Nasal cavity respiratory epithelium epithelial cell of viscerocranial mucosa (primary cell): ENCODE results near the gene SHB. TPM values are rescaled to one million over a fixed set of nuclear protein-coding genes. Genes with fewer than 3 reads are reported as not detected.

Experiments used
- total RNA-seq: library from RNA; depleted of rRNA; stranded (reverse); fragments of >200 nt; gene quantifications from 2 replicates; pipeline ENCODE4 v1.2.3, GENCODE V29; 2014

SHB gene, protein sequence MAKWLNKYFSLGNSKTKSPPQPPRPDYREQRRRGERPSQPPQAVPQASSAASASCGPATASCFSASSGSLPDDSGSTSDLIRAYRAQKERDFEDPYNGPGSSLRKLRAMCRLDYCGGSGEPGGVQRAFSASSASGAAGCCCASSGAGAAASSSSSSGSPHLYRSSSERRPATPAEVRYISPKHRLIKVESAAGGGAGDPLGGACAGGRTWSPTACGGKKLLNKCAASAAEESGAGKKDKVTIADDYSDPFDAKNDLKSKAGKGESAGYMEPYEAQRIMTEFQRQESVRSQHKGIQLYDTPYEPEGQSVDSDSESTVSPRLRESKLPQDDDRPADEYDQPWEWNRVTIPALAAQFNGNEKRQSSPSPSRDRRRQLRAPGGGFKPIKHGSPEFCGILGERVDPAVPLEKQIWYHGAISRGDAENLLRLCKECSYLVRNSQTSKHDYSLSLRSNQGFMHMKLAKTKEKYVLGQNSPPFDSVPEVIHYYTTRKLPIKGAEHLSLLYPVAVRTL
- total RNA-seq: 17.1 and 30.8 TPM in 2 replicates

DNA sequence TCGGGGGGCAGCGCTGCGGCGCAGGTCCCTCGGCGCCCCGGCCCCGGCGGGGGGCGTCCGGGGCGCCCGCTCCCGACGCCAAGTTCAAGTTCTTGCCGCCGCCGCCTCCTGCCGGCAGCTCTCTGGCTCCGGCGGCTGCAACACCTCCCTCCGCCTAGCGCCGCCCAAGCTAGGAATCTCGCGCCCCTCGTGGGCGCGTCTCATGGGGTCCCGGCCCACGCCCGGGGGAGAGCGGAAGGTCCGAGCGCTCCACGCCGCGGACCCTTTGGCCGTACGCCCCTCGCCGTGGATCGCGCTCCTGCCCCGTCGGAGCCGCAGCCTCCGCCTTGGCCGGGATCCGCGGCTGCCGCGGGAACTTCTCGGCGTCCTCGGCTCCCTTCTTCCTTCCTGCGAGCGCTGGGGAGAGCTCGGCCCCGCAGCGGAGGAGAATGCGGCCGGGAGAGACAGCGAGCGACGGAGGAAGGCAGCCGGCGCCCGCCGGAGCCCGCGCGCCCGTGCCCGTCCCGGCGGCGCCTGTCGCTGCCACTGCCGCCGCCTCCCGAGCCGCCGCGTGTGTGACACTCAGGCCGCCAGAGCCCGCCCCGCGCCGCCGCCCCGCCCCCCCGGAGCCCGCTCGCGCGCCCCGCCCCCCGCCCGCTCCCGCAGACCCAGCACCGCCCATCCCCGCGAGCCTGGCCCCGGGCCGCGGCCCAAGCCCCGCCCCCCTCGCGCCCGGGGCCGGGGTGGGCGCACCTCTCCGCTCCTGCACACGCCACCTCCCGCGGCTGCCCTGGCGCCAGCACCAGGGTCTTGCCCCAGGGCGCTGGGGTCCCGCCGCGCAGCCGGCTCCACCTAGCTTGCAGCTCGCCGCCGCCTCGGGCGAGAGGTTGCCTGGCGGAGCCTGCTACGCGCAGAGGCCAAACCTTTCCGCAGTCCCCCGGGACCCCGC, at the start of gene SHB:
SHB (minus strand) TSS at position 527 of the 928 bp plus-strand sequence. CDS start 582 bp downstream, outside the sequence.

DNA sequence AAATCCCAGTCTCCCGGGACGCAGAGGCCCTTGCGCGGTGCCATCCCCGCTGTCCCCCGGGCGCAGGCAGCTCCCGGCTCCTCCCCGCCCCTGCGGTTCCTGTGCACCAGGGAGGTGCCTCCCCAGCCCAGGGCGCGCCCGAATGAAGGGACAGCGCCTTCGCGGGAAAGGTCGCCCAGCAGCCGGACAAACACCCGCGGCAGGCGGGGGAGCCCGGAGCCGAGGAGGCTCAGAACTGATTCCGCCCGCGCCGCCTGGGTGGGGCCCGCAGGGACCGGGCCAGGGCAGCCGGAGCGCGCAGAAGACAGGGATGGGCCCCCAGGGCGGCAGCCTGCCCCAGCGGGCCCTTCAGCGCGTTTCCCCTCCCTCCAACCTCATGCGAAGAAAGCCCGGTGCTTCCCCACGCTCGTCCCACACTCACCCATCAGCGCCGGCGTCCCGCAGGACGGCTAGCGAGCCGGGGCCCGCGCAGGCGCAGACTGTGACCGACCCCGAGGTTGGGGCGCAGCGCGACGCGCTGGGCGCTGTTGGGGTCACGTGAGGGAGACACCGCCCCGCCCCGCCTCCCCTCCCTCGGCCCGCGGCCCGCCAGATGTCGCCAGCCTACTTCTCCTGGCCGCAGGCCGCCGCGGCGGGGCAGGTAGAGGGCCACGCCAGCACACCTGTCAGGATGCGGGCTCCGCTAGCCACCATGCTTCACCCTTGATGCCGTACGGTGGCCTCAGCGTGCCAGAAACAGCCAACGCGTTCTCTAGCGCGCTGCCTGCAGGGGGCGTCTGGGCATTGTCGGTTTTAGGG, 165.2 kb downstream of the SHB start, which contains the start of gene SLC25A51:
SLC25A51 (minus strand) TSS at position 481 of the 798 bp plus-strand sequence. CDS start 15,577 bp downstream, outside the sequence.

Other genes starting within 250 kb of the SHB start
- gene SLC25A51, start 165.1 kb downstream of the SHB start, total RNA-seq: 100 and 101 TPM in 2 replicates